WTC11 (cell line): ENCODE results near the gene PRKAG2. TPM values are rescaled to one million over a fixed set of nuclear protein-coding genes. Genes with fewer than 3 reads are reported as not detected.

Source experiments
- ATAC-seq: fragments of 200-7000 bp; cut with Tn5 transposase; 2 replicates; pipeline ENCODE4 v1.10.0; 2021; ENCODE audit warnings: mild to moderate bottlenecking, moderate library complexity
- CTCF ChIA-PET: fragments of 300-600 bp; sonication (Branson Sonifier 250); formaldehyde crosslinking; loops from one replicate; lab custom pipeline; 2021; ENCODE audit warnings: antibody characterized with exemption; lab: Charles Lee
- POLR2A ChIA-PET: fragments of 350-600 bp; sonication (Branson Sonifier 250); formaldehyde crosslinking; loops from one replicate; lab custom pipeline; 2021; ENCODE audit warnings: antibody characterized with exemption; lab: Charles Lee
- DNase-seq: peaks from one replicate; pipeline ENCODE4 v3.0.0; 2021; ENCODE audit warnings: low spot score
- H3K27ac Mint-ChIP-seq: 2 replicates; pipeline ENCODE4 v1.8.0; 2021; ENCODE audit warnings: mixed read lengths
- H3K27me3 Mint-ChIP-seq: 2 replicates; pipeline ENCODE4 v1.8.0; 2021; ENCODE audit warnings: low read depth, mild to moderate bottlenecking, moderate library complexity, mixed read lengths
- H3K36me3 Mint-ChIP-seq: 2 replicates; pipeline ENCODE4 v1.8.0; 2021; ENCODE audit warnings: mixed read lengths
- H3K4me1 Mint-ChIP-seq: 2 replicates; pipeline ENCODE4 v1.8.0; 2022; ENCODE audit warnings: mixed read lengths
- H3K4me3 Mint-ChIP-seq: 2 replicates; pipeline ENCODE4 v1.8.0; 2021; ENCODE audit warnings: mild to moderate bottlenecking, moderate library complexity, mixed read lengths
- H3K9me3 Mint-ChIP-seq: 2 replicates; pipeline ENCODE4 v1.8.0; 2021; ENCODE audit warnings: mixed read lengths
- ATF6 ChIP-seq: sonication (generic); formaldehyde crosslinking; IDR thresholded peaks from 2 replicates; pipeline ENCODE4 v1.8.1; 2023; ENCODE audit warnings: mild to moderate bottlenecking, missing genetic modification reagents
- E2F4 ChIP-seq: sonication (generic); formaldehyde crosslinking; IDR thresholded peaks from 2 replicates; pipeline ENCODE4 v1.8.1; 2022; ENCODE audit warnings: low read depth, mild to moderate bottlenecking, moderate library complexity, missing genetic modification reagents, borderline replicate concordance
- ESRRA ChIP-seq: sonication (generic); formaldehyde crosslinking; IDR thresholded peaks from 2 replicates; pipeline ENCODE4 v1.8.1; 2022; ENCODE audit warnings: mild to moderate bottlenecking, missing genetic modification reagents, borderline replicate concordance
- GABPB1 ChIP-seq: sonication (generic); formaldehyde crosslinking; IDR thresholded peaks from 2 replicates; pipeline ENCODE4 v1.8.1; 2023; ENCODE audit warnings: mild to moderate bottlenecking, missing genetic modification reagents
- HMGA2 ChIP-seq: fragments of 250-450 bp; sonication (Bioruptor Pico); IDR thresholded peaks from 2 replicates; pipeline ENCODE4 v1.4.0; 2021; ENCODE audit warnings: mild to moderate bottlenecking, moderate library complexity
- JAZF1 ChIP-seq: fragments of 250-450 bp; sonication (Bioruptor Pico); IDR thresholded peaks from 2 replicates; pipeline ENCODE4 v1.9.0; 2021; ENCODE audit warnings: moderate library complexity, mild to moderate bottlenecking, inconsistent platforms
- JUN ChIP-seq: sonication (generic); formaldehyde crosslinking; IDR thresholded peaks from 2 replicates; pipeline ENCODE4 v1.8.0; 2023; ENCODE audit warnings: mild to moderate bottlenecking, missing genetic modification reagents
- MYBL2 ChIP-seq: sonication (generic); formaldehyde crosslinking; IDR thresholded peaks from 2 replicates; pipeline ENCODE4 v1.8.1; 2023; ENCODE audit warnings: mild to moderate bottlenecking, moderate library complexity, missing genetic modification reagents
- SMAD4 ChIP-seq: sonication (generic); formaldehyde crosslinking; IDR thresholded peaks from 2 replicates; pipeline ENCODE4 v1.8.0; 2022; ENCODE audit warnings: mild to moderate bottlenecking, missing genetic modification reagents
- SOX15 ChIP-seq: fragments of 250-450 bp; sonication (Bioruptor Pico); IDR thresholded peaks from 2 replicates; pipeline ENCODE4 v1.9.0; 2021; ENCODE audit warnings: mild to moderate bottlenecking
- SP1 ChIP-seq: sonication (generic); formaldehyde crosslinking; conservative IDR thresholded peaks from 2 replicates; pipeline ENCODE4 v1.8.1; 2022; ENCODE audit warnings: missing genetic modification reagents
- ZNF121 ChIP-seq: sonication (generic); formaldehyde crosslinking; IDR thresholded peaks from 2 replicates; pipeline ENCODE4 v1.8.0; 2023; ENCODE audit warnings: missing genetic modification reagents
- ZNF232 ChIP-seq: sonication (generic); formaldehyde crosslinking; IDR thresholded peaks from 2 replicates; pipeline ENCODE4 v1.8.0; 2022; ENCODE audit warnings: mild to moderate bottlenecking, missing genetic modification reagents
- ZNF317 ChIP-seq: sonication (generic); formaldehyde crosslinking; IDR thresholded peaks from 2 replicates; pipeline ENCODE4 v1.8.1; 2023; ENCODE audit warnings: low read depth, mild to moderate bottlenecking, moderate library complexity, missing genetic modification reagents, borderline replicate concordance
- ZNF532 ChIP-seq: fragments of 250-450 bp; sonication (Bioruptor Pico); IDR thresholded peaks from 2 replicates; pipeline ENCODE4 v1.9.0; 2021; ENCODE audit warnings: mild to moderate bottlenecking, borderline replicate concordance
- ZNF671 ChIP-seq: fragments of 250-450 bp; sonication (Bioruptor Pico); IDR thresholded peaks from 2 replicates; pipeline ENCODE4 v1.8.0; 2021; ENCODE audit warnings: mild to moderate bottlenecking
- total RNA-seq: library from RNA; stranded (reverse); gene quantifications from 3 replicates; pipeline ENCODE4 v1.2.3, GENCODE V29; 2021
- TF ChIP-seq, protein P1 (sequence below): sonication (generic); formaldehyde crosslinking; IDR thresholded peaks from 2 replicates; pipeline ENCODE4 v1.8.1; 2023; ENCODE audit warnings: mild to moderate bottlenecking, missing genetic modification reagents, moderate library complexity
- TF ChIP-seq, protein P2 (sequence below): sonication (generic); formaldehyde crosslinking; IDR thresholded peaks from 2 replicates; pipeline ENCODE4 v1.8.1; 2022; ENCODE audit warnings: mild to moderate bottlenecking, missing genetic modification reagents, moderate library complexity, borderline replicate concordance
- TF ChIP-seq, protein P3 (sequence below): sonication (generic); formaldehyde crosslinking; IDR thresholded peaks from 2 replicates; pipeline ENCODE4 v1.8.1; 2022; ENCODE audit warnings: low read depth, missing genetic modification reagents, borderline replicate concordance
- TF ChIP-seq, protein P4 (sequence below): fragments of 250-450 bp; sonication (Bioruptor Pico); conservative IDR thresholded peaks from 2 replicates; pipeline ENCODE4 v1.9.0; 2021; ENCODE audit warnings: mild to moderate bottlenecking

Gene PRKAG2
- total RNA-seq, 1 experiment from 2014 or later: 20.3 TPM

- ATAC-seq: no peak
- H3K4me1 Mint-ChIP-seq: 0 out of 2 replicates have a peak, but pooled peaks cover 2% of the 10 kb centered on the region
- CTCF ChIA-PET: interaction anchor here (0.7 to 1.1 kb wide), 3 partner anchors 13 to 218 kb away, joined by 3 read pairs; no protein-coding TSS in a partner anchor
- no peak for TF ChIP-seq E2F4
- no peak for TF ChIP-seq SP1 (CRISPR knock-in tag)
- TF ChIP-seq SOX15 (CRISPR knock-in tag): no peak
- TF ChIP-seq ZNF121: no peak
- TF ChIP-seq, all 79 proteins: peak for 0
- POLR2A ChIA-PET: no interaction called here
- no peaks in the 10 kb centered on the region for H3K36me3 Mint-ChIP-seq
- no peaks in the 10 kb centered on the region for H3K27me3 Mint-ChIP-seq
- H3K4me3 Mint-ChIP-seq: no peak overlapping the region
- no peak for DNase-seq
- H3K9me3 Mint-ChIP-seq: no peaks in the 10 kb centered on the region
- H3K27ac Mint-ChIP-seq: no peak overlapping the region
These were observed 26.3 kb downstream of the PRKAG2 start for GRCh38 chr7:151850491-151851124.

DNA sequence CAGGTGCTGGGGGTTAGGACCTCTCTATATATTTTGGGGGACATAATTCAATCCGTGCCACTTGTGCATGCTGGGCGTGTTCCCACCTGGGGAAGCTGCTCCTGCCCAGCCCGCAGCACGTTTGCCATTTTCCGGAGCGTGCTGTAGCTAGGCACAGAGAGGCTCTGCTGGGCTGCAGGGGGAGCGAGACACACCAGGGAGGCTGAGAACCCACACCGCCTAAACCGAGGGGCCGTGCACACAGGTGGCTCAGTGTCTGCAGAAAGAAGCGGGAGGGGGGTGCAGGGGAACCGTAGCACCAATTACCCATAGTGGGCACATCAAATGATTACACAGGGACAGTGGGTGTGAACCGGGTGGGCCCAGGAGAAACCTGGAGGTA lies 27.0 kb downstream of the PRKAG2 start:
- Mint-ChIP-seq H3K27me3 (no peaks in the 10 kb centered on the region), H3K9me3 (no peaks in the 10 kb centered on the region), H3K36me3 (no peaks in the 10 kb centered on the region), H3K4me1 (0 out of 2 replicates have a peak, but pooled peaks cover 2% of the 10 kb centered on the region), H3K27ac (no peak overlapping the region), H3K4me3 (no peak overlapping the region)
- DNase-seq: no peak
- POLR2A ChIA-PET: no interaction called here
- ATAC-seq: no peak
- CTCF ChIA-PET: no interaction called here
- TF ChIP-seq MYBL2 (CRISPR knock-in tag) (no peak), JUN (CRISPR knock-in tag) (no peak), JAZF1 (CRISPR knock-in tag) (no peak), ATF6 (CRISPR knock-in tag) (no peak), ESRRA (CRISPR knock-in tag) (no peak), HMGA2 (CRISPR knock-in tag) (no peak), ZNF532 (CRISPR knock-in tag) (no peak), ZNF232 (CRISPR knock-in tag) (no peak), ZNF317 (CRISPR knock-in tag) (no peak), SMAD4 (CRISPR knock-in tag) (no peak), ZNF671 (CRISPR knock-in tag) (no peak), GABPB1 (CRISPR knock-in tag) (no peak)
- TF ChIP-seq, protein P1, sequence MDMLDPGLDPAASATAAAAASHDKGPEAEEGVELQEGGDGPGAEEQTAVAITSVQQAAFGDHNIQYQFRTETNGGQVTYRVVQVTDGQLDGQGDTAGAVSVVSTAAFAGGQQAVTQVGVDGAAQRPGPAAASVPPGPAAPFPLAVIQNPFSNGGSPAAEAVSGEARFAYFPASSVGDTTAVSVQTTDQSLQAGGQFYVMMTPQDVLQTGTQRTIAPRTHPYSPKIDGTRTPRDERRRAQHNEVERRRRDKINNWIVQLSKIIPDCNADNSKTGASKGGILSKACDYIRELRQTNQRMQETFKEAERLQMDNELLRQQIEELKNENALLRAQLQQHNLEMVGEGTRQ (CRISPR knock-in tag): no peak
- TF ChIP-seq, protein P2, sequence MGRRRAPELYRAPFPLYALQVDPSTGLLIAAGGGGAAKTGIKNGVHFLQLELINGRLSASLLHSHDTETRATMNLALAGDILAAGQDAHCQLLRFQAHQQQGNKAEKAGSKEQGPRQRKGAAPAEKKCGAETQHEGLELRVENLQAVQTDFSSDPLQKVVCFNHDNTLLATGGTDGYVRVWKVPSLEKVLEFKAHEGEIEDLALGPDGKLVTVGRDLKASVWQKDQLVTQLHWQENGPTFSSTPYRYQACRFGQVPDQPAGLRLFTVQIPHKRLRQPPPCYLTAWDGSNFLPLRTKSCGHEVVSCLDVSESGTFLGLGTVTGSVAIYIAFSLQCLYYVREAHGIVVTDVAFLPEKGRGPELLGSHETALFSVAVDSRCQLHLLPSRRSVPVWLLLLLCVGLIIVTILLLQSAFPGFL (CRISPR knock-in tag): no peak
- TF ChIP-seq, protein P3, sequence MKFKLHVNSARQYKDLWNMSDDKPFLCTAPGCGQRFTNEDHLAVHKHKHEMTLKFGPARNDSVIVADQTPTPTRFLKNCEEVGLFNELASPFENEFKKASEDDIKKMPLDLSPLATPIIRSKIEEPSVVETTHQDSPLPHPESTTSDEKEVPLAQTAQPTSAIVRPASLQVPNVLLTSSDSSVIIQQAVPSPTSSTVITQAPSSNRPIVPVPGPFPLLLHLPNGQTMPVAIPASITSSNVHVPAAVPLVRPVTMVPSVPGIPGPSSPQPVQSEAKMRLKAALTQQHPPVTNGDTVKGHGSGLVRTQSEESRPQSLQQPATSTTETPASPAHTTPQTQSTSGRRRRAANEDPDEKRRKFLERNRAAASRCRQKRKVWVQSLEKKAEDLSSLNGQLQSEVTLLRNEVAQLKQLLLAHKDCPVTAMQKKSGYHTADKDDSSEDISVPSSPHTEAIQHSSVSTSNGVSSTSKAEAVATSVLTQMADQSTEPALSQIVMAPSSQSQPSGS (CRISPR knock-in tag): no peak
- TF ChIP-seq, protein P4, sequence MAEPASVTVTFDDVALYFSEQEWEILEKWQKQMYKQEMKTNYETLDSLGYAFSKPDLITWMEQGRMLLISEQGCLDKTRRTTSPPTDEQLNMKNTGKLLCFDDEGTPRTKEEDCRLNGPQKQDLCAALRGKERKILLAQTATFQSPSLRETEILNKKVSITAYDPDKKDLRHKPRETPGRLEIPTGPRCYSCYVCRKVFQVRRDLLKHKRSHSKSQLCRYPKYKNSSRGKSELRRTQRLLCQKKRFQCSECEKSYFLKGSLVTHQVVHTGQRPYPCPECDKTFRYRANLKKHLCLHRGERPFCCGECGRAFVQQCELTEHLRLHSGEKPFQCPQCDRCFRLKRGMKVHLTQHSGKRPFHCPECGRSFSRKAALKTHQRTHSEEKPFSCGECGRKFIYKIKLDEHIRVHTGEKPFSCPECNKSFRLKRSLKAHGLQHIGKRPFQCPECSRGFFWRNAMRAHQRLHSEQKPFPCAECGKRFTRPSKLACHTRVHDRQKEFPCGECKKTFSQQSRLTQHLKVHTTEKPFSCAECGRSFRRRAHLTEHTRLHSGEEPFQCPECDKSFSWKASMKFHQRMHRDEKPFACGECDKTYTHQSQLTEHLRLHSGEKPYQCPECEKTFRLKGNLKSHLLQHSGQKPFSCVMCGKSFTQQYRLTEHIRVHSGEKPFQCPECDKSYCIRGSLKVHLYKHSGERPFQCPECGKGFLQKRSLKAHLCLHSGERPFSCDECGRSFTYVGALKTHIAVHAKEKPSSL (CRISPR knock-in tag): no peak
